Transverse colon (tissue), 3 donors: Measurements from ENCODE around the gene ATF6.

Experiments
- POLR2A ChIP-seq: fragments of 450-650 bp; IDR thresholded peaks from one replicate; pipeline ENCODE4 v1.6.1; 2016; ENCODE audit warnings: antibody characterized with exemption, mild to moderate bottlenecking, moderate library complexity
- TF ChIP-seq, protein P1 (sequence below), 5 experiments: fragments of 200-600 bp in 3 of 5; fragments of 450-650 bp in 2 of 5; sonication (generic) in 3 of 5; IDR thresholded peaks; 1 replicate in 2 of 5; 2 replicates in 3 of 5; pipeline ENCODE4 v1.5.1; 2016 to 2017; ENCODE audit warnings: antibody characterized with exemption in 5 of 5, inconsistent platforms in 3 of 5, mild to moderate bottlenecking in 2 of 5, moderate library complexity in 1 of 5

DNA sequence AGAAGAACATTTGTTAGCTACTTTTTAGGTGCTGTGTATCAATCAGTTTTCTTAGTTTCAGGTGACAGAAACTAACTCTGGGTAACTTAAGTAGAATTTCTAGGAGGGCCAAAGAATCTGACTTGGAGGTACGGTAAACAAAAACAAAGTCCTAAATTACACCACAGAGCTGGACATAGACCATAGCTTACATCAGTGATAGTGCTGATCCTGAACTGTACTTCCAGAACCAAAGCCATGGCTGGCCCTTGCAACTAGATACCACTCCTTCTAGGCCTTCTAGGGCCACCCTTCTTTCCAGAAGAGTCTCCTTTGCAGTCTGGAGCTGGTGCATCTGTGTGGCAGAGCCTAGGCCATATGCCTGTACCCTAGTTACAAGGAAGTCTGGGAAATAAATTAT is 163.0 kb downstream of the ATF6 start:
- TF ChIP-seq, protein P1, sequence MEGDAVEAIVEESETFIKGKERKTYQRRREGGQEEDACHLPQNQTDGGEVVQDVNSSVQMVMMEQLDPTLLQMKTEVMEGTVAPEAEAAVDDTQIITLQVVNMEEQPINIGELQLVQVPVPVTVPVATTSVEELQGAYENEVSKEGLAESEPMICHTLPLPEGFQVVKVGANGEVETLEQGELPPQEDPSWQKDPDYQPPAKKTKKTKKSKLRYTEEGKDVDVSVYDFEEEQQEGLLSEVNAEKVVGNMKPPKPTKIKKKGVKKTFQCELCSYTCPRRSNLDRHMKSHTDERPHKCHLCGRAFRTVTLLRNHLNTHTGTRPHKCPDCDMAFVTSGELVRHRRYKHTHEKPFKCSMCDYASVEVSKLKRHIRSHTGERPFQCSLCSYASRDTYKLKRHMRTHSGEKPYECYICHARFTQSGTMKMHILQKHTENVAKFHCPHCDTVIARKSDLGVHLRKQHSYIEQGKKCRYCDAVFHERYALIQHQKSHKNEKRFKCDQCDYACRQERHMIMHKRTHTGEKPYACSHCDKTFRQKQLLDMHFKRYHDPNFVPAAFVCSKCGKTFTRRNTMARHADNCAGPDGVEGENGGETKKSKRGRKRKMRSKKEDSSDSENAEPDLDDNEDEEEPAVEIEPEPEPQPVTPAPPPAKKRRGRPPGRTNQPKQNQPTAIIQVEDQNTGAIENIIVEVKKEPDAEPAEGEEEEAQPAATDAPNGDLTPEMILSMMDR (IDR thresholded peaks at IDR 0.05): no peak
- TF ChIP-seq POLR2A: no peak
